ENCODE data around the gene RNF149. TPM values are rescaled to one million over a fixed set of nuclear protein-coding genes. Genes with fewer than 3 reads are reported as not detected.

The RNF149 gene
- total RNA-seq, 1 experiment from 2014 or later = 34.8 TPM

- Mint-ChIP-seq H3K27me3 (ENCODE audit: insufficient read depth, unreplicated experiment) (no peaks in the 10 kb centered on the region), H3K9me3 (ENCODE audit: unreplicated experiment) (peaks cover 7% of the 10 kb centered on the region), H3K27ac (ENCODE audit: low read depth, unreplicated experiment) (no peak overlapping the region), H3K36me3 (ENCODE audit: insufficient read depth, unreplicated experiment) (peaks cover 8% of the 10 kb centered on the region), H3K4me1 (ENCODE audit: insufficient read depth, unreplicated experiment) (peaks cover 6% of the 10 kb centered on the region), H3K4me3 (ENCODE audit: unreplicated experiment) (no peak overlapping the region)
- POLR2A ChIA-PET = no interaction called here
- no peak for DNase-seq (ENCODE audit: unreplicated experiment)
- TF ChIP-seq, protein P1, sequence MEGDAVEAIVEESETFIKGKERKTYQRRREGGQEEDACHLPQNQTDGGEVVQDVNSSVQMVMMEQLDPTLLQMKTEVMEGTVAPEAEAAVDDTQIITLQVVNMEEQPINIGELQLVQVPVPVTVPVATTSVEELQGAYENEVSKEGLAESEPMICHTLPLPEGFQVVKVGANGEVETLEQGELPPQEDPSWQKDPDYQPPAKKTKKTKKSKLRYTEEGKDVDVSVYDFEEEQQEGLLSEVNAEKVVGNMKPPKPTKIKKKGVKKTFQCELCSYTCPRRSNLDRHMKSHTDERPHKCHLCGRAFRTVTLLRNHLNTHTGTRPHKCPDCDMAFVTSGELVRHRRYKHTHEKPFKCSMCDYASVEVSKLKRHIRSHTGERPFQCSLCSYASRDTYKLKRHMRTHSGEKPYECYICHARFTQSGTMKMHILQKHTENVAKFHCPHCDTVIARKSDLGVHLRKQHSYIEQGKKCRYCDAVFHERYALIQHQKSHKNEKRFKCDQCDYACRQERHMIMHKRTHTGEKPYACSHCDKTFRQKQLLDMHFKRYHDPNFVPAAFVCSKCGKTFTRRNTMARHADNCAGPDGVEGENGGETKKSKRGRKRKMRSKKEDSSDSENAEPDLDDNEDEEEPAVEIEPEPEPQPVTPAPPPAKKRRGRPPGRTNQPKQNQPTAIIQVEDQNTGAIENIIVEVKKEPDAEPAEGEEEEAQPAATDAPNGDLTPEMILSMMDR (IDR thresholded peaks at IDR 0.05; ENCODE audit: unreplicated experiment) = no peak
- CTCF ChIA-PET = interaction anchor here (1.0 to 2.2 kb wide), 2 partner anchors 16 to 28 kb away, joined by 3 to 9 read pairs; no protein-coding TSS in a partner anchor
- no TSS peak for BruUV-seq (replicated peaks)
- intact Hi-C loops (cut with micrococcal nuclease) = no loop called here
Measured at GRCh38 chr2:101234169-101234938, 74.1 kb downstream of the RNF149 start.

GRCh38 chr2:101232770-101233169 lies 75.7 kb downstream of the RNF149 start:
- peaks cover 4% of the 10 kb centered on the region for H3K36me3 Mint-ChIP-seq (ENCODE audit: insufficient read depth, unreplicated experiment)
- intact Hi-C loops (cut with micrococcal nuclease) = no loop called here
- TF ChIP-seq, protein P1 (IDR thresholded peaks at IDR 0.05; ENCODE audit: unreplicated experiment) = no peak
- BruUV-seq (replicated peaks) = no TSS peak
- no peak for DNase-seq (ENCODE audit: unreplicated experiment)
- no peak overlapping the region for H3K4me3 Mint-ChIP-seq (ENCODE audit: unreplicated experiment)
- ChIA-PET CTCF (interaction anchor here (0.7 to 3.8 kb wide), 5 partner anchors 8 to 220 kb away, joined by 3 to 19 read pairs (median 4); no protein-coding TSS in a partner anchor), POLR2A (no interaction called here)
- H3K27ac Mint-ChIP-seq (ENCODE audit: low read depth, unreplicated experiment) = no peak overlapping the region
- peaks cover 6% of the 10 kb centered on the region for H3K4me1 Mint-ChIP-seq (ENCODE audit: insufficient read depth, unreplicated experiment)
- H3K27me3 Mint-ChIP-seq (ENCODE audit: insufficient read depth, unreplicated experiment) = no peaks in the 10 kb centered on the region
- peaks cover 7% of the 10 kb centered on the region for H3K9me3 Mint-ChIP-seq (ENCODE audit: unreplicated experiment)

DNA sequence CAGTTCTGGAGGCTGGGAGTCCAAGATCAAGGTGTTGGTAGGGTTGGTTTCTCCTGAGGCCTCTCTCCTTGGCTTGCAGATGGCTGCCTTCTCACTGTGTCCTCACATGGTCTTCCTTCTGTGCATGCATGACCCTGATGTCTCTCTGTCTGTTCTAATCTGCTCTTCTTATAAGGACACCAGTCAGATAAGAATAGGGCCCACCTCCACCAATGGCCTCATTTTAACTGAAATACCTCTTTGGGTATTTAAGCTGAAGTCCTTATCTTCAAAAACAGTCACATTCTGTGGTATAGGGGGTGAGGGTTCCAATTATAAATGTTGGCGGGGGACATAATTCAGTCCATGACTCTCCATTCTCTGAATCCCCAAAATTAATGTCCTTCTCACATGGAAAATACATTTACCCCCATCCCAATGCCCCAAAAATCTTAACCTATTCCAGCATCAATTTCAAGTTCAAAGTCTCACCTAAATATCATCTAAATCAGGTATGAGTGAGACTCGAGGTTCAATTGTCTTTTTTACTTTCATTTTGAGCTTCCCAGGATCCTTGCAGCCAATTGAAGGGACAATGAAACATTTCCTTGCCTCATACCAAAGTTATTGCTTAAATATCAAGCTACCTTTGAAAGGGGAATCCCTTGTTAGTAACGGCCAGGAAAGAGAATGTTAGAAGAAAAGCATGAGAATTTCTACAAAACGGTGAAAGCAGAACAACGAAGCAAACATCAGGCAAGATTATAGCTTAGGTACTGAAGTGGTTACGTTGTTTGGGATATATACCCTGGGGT lies 76.4 kb downstream of the RNF149 start:
- ChIA-PET CTCF (interaction anchor here (0.6 to 3.8 kb wide), 7 partner anchors 8 to 219 kb away, joined by 3 to 19 read pairs (median 5); no protein-coding TSS in a partner anchor), POLR2A (no interaction called here)
- H3K9me3 Mint-ChIP-seq (ENCODE audit: unreplicated experiment) = peaks cover 5% of the 10 kb centered on the region
- TF ChIP-seq, protein P1 (IDR thresholded peaks at IDR 0.05; ENCODE audit: unreplicated experiment) = no peak
- BruUV-seq (replicated peaks) = no TSS peak
- H3K27ac Mint-ChIP-seq (ENCODE audit: low read depth, unreplicated experiment) = no peak overlapping the region
- no peaks in the 10 kb centered on the region for H3K27me3 Mint-ChIP-seq (ENCODE audit: insufficient read depth, unreplicated experiment)
- peak overlapping the region; percentile 12 for H3K4me3 Mint-ChIP-seq (ENCODE audit: unreplicated experiment)
- intact Hi-C loops (cut with micrococcal nuclease) = no loop called here
- peaks cover 6% of the 10 kb centered on the region for H3K4me1 Mint-ChIP-seq (ENCODE audit: insufficient read depth, unreplicated experiment)
- no peak for DNase-seq (ENCODE audit: unreplicated experiment)
- H3K36me3 Mint-ChIP-seq (ENCODE audit: insufficient read depth, unreplicated experiment) = peaks cover 4% of the 10 kb centered on the region

- no peaks in the 10 kb centered on the region for H3K27me3 Mint-ChIP-seq (ENCODE audit: insufficient read depth, unreplicated experiment)
- H3K9me3 Mint-ChIP-seq (ENCODE audit: unreplicated experiment) = no peaks in the 10 kb centered on the region
- TF ChIP-seq, protein P1 (IDR thresholded peaks at IDR 0.05; ENCODE audit: unreplicated experiment) = no peak
- H3K36me3 Mint-ChIP-seq (ENCODE audit: insufficient read depth, unreplicated experiment) = peaks cover 4% of the 10 kb centered on the region
- intact Hi-C loops (cut with micrococcal nuclease) = no loop called here
- POLR2A ChIA-PET = no interaction called here
- no peak for DNase-seq (ENCODE audit: unreplicated experiment)
- H3K4me1 Mint-ChIP-seq (ENCODE audit: insufficient read depth, unreplicated experiment) = peaks cover 6% of the 10 kb centered on the region
- no peak overlapping the region for H3K27ac Mint-ChIP-seq (ENCODE audit: low read depth, unreplicated experiment)
- BruUV-seq (replicated peaks) = no TSS peak
- no peak overlapping the region for H3K4me3 Mint-ChIP-seq (ENCODE audit: unreplicated experiment)
- CTCF ChIA-PET = interaction anchor here (0.6 to 3.8 kb wide), 6 partner anchors 9 to 1258 kb away, joined by 3 to 19 read pairs (median 4); no protein-coding TSS in a partner anchor
Measured at GRCh38 chr2:101231240-101231639, 77.3 kb downstream of the RNF149 start.
